Right renal pelvis (tissue), 4 donors: ENCODE measurements around the gene DYNLL2. TPM values are rescaled to one million over a fixed set of nuclear protein-coding genes. Genes with fewer than 3 reads are reported as not detected.
"Not testable (repeated sequence)": the region's sequence is repeated elsewhere in the genome, so short reads cannot be mapped to it uniquely, and the experiment has no call there.

ENCODE experiments used
- DNase-seq, 4 donors: peaks; one replicate each; pipeline ENCODE4 v3.0.0-alpha.2; 2013; ENCODE audit warnings: low read depth in 4 of 4, low spot score in 3 of 4, missing footprints in 1 of 4
- polyA plus RNA-seq, 4 donors: library from polyadenylated mRNA; unstranded; fragments of 120-200 nt; gene quantifications; one replicate each; pipeline ENCODE4 v1.2.1, GENCODE V29; 2013; ENCODE audit not compliant: insufficient read length in 4 of 4

The DYNLL2 gene
- polyA plus RNA-seq, 4 donors: 71.3 to 81.7 (median 79.8) TPM

DNA sequence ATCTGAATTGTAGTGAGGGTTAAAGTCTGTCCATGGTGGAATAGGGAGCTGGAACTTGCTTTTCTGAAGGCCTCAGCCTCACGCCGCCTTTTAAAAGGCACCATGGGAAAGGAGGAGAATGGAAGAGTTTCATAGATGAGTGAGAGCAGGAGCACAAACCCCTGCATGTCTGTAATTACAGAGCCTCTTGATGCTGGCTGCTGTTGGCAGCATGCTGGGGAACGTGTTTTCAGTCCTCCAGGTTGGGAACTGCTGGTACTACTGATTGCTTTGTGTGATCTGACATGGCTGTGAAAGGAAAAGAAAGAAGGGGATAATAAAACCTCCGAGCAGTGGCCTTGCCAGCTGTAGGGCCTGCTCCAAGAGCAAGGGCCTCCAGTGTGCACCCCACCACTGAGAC is 16.8 kb upstream of the DYNLL2 start:
- DNase-seq: no peak

GRCh38 chr17:58072862-58073261 is 10.4 kb upstream of the DYNLL2 start:
- DNase-seq: no peak

DNA sequence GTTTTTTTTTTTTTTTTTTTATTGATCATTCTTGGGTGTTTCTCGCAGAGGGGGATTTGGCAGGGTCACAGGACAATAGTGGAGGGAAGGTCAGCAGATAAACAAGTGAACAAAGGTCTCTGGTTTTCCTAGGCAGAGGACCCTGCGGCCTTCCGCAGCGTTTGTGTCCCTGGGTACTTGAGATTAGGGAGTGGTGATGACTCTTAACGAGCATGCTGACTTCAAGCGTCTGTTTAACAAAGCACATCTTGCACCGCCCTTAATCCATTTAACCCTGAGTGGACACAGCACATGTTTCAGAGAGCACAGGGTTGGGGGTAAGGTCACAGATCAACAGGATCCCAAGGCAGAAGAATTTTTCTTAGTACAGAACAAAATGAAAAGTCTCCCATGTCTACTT is 10.0 kb upstream of the DYNLL2 start:
- DNase-seq: not testable (repeated sequence)

DNA sequence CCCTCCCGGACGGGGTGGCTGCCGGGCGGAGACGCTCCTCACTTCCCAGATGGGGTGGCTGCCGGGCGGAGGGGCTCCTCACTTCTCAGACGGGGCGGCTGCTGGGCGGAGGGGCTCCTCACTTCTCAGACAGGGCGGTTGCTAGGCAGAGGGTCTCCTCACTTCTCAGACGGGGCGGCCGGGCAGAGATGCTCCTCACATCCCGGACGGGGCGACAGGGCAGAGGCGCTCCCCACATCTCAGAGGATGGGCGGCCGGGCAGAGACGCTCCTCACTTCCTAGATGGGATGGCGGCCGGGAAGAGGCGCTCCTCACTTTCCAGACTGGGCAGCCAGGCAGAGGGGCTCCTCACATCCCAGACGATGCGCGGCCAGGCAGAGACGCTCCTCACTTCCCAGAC is 8.8 kb upstream of the DYNLL2 start:
- DNase-seq: not testable (repeated sequence)

- DNase-seq: no peak
Observed at GRCh38 chr17:58079300-58080033, 3.8 kb upstream of the DYNLL2 start.

- no peak for DNase-seq
Observed at GRCh38 chr17:58081646-58082340, 1.4 kb upstream of the DYNLL2 start.

- no peak for DNase-seq
Observed at GRCh38 chr17:58082341-58082869, 814 bp upstream of the DYNLL2 start.

GRCh38 chr17:58083491-58084316 is 485 bp downstream of the DYNLL2 start:
- peak in 1 of 4 donors; percentile 25 for DNase-seq

- peak in 1 of 4 donors; percentile 18 for DNase-seq
Observed at GRCh38 chr17:58084317-58084981, 1.2 kb downstream of the DYNLL2 start.

- no peak for DNase-seq
Observed at GRCh38 chr17:58085039-58085715, 2.0 kb downstream of the DYNLL2 start.

- DNase-seq: no peak
Observed at GRCh38 chr17:58086953-58087352, 3.7 kb downstream of the DYNLL2 start.

GRCh38 chr17:58088624-58089023 is 5.4 kb downstream of the DYNLL2 start:
- DNase-seq: no peak

- DNase-seq: no peak
Observed at GRCh38 chr17:58089111-58089510, 5.9 kb downstream of the DYNLL2 start.

DNA sequence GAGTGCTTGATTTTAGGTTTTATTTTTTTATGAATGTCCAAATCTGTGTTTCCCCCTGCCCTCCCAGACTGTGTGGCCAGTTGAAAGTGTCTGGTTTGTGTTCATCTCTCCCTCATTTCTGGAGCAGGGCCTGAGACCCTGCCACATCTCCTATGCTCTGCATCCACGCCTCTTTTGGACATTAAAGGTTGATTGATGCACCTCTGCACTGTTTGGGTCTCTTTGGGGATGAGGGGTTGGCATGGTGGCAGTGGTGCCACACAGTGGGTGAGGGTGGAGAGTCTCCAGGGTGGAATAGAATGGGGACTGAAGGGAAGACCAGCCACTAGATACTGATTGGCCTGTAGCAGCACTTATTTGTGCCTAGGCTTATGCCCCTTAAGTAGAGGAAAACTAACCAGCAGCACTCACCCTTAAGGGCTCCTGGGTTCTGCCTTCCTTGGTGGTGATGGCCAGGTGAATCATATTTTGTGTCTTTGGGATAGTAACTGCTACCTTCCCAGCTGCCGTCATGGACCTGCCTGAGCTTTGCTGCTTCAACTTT is 7.9 kb downstream of the DYNLL2 start:
- no peak for DNase-seq

GRCh38 chr17:58092101-58092796 is 9.0 kb downstream of the DYNLL2 start:
- DNase-seq: no peak

GRCh38 chr17:58092797-58093385 is 9.7 kb downstream of the DYNLL2 start:
- DNase-seq: no peak

- DNase-seq: no peak
Observed at GRCh38 chr17:58094118-58094517, 10.9 kb downstream of the DYNLL2 start.

GRCh38 chr17:58096892-58097291 is 13.7 kb downstream of the DYNLL2 start:
- DNase-seq: no peak
